ENCODE data around the gene IFI44.
A peak's percentile ranks its signal among the peaks of the same experiment; 100 is the strongest.

The IFI44 gene

GRCh38 chr1:78619032-78619431 is 30.6 kb upstream of the IFI44 start:
- Histone ChIP-seq H3K4me1 (ENCODE audit: low read length) (peaks cover 20% of the 10 kb centered on the region), H3K9ac (ENCODE audit: low read length) (no peak overlapping the region), H3K27ac (ENCODE audit: low read length) (no peak overlapping the region), H3K4me2 (ENCODE audit: low read length) (no peak overlapping the region), H4K20me1 (ENCODE audit: insufficient read depth, low read length) (no peaks in the 10 kb centered on the region), H3K27me3 (ENCODE audit: low read depth, low read length) (no peaks in the 10 kb centered on the region), H3K36me3 (replicated peaks; ENCODE audit: low read depth, low read length) (no peaks in the 10 kb centered on the region), H3K9me3 (ENCODE audit: insufficient read depth, low read length) (no peaks in the 10 kb centered on the region), H3K79me2 (ENCODE audit: low read length) (no peaks in the 10 kb centered on the region), H2AFZ (ENCODE audit: low read depth, low read length) (no peak overlapping the region), H3K4me3 (ENCODE audit: low read length) (no peak overlapping the region)
- no peak for TF ChIP-seq EZH2phosphoT487 (IDR thresholded peaks at IDR 0.05; ENCODE audit: low read depth)
- no peak for TF ChIP-seq CTCF (IDR thresholded peaks at IDR 0.05; ENCODE audit: low read depth, low read length)

DNA sequence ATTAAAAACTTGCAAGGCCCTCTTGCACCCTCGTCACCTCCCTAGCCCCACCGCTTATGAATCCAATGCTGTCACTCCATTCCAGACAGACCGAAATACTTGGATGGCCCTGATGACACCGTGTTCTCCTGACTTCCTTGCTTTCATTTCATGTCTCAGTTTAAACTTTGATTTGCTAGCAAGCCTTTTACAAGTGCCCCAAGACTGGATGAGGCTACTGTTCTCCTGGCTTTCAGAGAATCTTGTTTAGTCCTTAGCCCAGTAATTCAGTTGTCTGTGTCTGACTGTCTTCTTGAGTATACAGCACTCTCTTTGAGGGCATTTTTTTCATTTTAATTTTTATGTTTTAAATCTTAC is 30.2 kb upstream of the IFI44 start:
- Histone ChIP-seq H3K9ac (ENCODE audit: low read length) (no peak overlapping the region), H3K9me3 (ENCODE audit: insufficient read depth, low read length) (no peaks in the 10 kb centered on the region), H3K4me2 (ENCODE audit: low read length) (peak overlapping the region; percentile 62; the same call in 1 of the 2 replicates), H4K20me1 (ENCODE audit: insufficient read depth, low read length) (no peaks in the 10 kb centered on the region), H3K27ac (ENCODE audit: low read length) (no peak overlapping the region), H3K4me1 (ENCODE audit: low read length) (peaks cover 20% of the 10 kb centered on the region), H2AFZ (ENCODE audit: low read depth, low read length) (0 out of 2 replicates have a peak overlapping the region, but pooled peaks have one; percentile 30), H3K4me3 (ENCODE audit: low read length) (no peak overlapping the region), H3K79me2 (ENCODE audit: low read length) (no peaks in the 10 kb centered on the region), H3K27me3 (ENCODE audit: low read depth, low read length) (no peaks in the 10 kb centered on the region), H3K36me3 (replicated peaks; ENCODE audit: low read depth, low read length) (no peaks in the 10 kb centered on the region)
- no peak for TF ChIP-seq EZH2phosphoT487 (IDR thresholded peaks at IDR 0.05; ENCODE audit: low read depth)
- no peak for TF ChIP-seq CTCF (IDR thresholded peaks at IDR 0.05; ENCODE audit: low read depth, low read length)

DNA sequence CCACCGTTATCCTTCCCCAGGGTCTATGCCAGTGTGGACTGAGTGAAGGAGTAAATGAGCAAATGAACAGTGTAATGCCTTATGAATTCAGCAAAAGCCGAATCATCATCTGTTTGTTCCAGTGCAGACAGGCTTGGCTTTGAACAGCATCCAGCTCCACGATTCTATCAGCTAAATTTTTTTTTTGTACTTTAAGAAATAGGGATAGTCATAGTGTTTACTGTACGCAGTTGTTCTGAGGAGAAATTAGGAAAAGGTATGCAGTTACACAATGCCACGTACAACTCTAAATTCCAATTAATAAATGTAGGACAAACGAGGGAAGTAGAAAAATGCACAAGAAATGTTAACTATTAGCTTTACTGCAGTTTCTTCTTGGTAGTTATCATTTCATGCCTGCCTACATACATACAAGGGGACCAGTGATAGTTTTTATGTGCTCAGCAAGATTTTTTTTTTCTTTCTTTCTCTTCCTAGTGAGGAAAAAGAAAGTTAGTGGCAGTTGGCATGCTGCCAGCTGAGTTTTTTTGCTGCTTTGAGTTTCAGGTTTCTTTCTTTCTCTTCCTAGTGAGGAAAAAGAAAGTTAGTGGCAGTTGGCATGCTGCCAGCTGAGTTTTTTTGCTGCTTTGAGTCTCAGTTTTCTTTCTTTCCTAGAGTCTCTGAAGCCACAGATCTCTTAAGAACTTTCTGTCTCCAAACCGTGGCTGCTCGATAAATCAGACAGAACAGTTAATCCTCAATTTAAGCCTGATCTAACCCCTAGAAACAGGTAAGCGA is 29.6 kb upstream of the IFI44 start, which contains the start of gene IFI44L:
Gene IFI44L (plus strand): TSS at position 646 of the 777 bp plus-strand sequence. CDS start 7,468 bp downstream, outside the sequence.
- no peaks in the 10 kb centered on the region for H3K9me3 ChIP-seq (ENCODE audit: insufficient read depth, low read length)
- 0 out of 2 replicates have a peak within 1 kb of the TSS, but pooled peaks have one; percentile 30 for H2AFZ ChIP-seq (ENCODE audit: low read depth, low read length)
- no peaks in the 10 kb centered on the region for H3K79me2 ChIP-seq (ENCODE audit: low read length)
- no peak within 1 kb of the TSS for H3K9ac ChIP-seq (ENCODE audit: low read length)
- no peaks in the 10 kb centered on the region for H3K27me3 ChIP-seq (ENCODE audit: low read depth, low read length)
- H4K20me1 ChIP-seq (ENCODE audit: insufficient read depth, low read length) = no peaks in the 10 kb centered on the region
- no peak for TF ChIP-seq CTCF (IDR thresholded peaks at IDR 0.05; ENCODE audit: low read depth, low read length)
- TF ChIP-seq EZH2phosphoT487 (IDR thresholded peaks at IDR 0.05; ENCODE audit: low read depth) = no peak
- H3K4me2 ChIP-seq (ENCODE audit: low read length) = peak within 1 kb of the TSS; percentile 62
- H3K36me3 ChIP-seq (replicated peaks; ENCODE audit: low read depth, low read length) = no peaks in the 10 kb centered on the region
- H3K27ac ChIP-seq (ENCODE audit: low read length) = no peak within 1 kb of the TSS
- peaks cover 20% of the 10 kb centered on the region for H3K4me1 ChIP-seq (ENCODE audit: low read length)
- H3K4me3 ChIP-seq (ENCODE audit: low read length) = peak within 1 kb of the TSS; percentile 45

DNA sequence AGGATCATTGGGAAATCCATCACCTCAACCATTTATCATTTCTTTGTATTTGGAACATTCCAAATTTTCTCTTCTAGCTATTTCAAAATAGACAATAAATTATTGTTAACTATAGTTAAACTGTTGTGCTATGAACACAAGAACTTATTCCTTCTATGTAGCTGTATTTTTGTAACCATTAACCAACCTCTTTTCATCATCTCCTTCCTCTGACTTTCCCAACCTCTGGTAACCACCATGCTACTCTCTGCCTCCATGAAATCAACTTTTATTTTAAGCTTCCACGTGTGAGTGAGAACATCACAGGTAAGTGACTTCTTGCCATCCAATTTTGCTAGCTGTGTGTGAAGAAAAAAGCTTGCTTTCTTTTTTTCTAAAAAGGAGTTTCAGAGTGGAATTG is 29.0 kb upstream of the IFI44 start:
- Histone ChIP-seq H3K79me2 (ENCODE audit: low read length) (no peaks in the 10 kb centered on the region), H2AFZ (ENCODE audit: low read depth, low read length) (no peak overlapping the region), H3K4me2 (ENCODE audit: low read length) (peak overlapping the region; percentile 62), H4K20me1 (ENCODE audit: insufficient read depth, low read length) (no peaks in the 10 kb centered on the region), H3K36me3 (replicated peaks; ENCODE audit: low read depth, low read length) (no peaks in the 10 kb centered on the region), H3K4me1 (ENCODE audit: low read length) (peaks cover 20% of the 10 kb centered on the region), H3K4me3 (ENCODE audit: low read length) (peak overlapping the region; percentile 45; the same call in 1 of the 2 replicates), H3K9ac (ENCODE audit: low read length) (no peak overlapping the region), H3K9me3 (ENCODE audit: insufficient read depth, low read length) (no peaks in the 10 kb centered on the region), H3K27me3 (ENCODE audit: low read depth, low read length) (no peaks in the 10 kb centered on the region), H3K27ac (ENCODE audit: low read length) (no peak overlapping the region)
- TF ChIP-seq EZH2phosphoT487 (IDR thresholded peaks at IDR 0.05; ENCODE audit: low read depth) (no peak), CTCF (IDR thresholded peaks at IDR 0.05; ENCODE audit: low read depth, low read length) (no peak)

Data from OCI-LY3 (cell line).